DOHH2 (cell line): ENCODE measurements around the gene FUT3.

ENCODE experiments used
- H3F3A ChIP-seq: fragments of 200-600 bp; sonication (generic), shearing (Covaris generic); 2 replicates; pipeline ENCODE4 v1.6.0; 2016; ENCODE audit warnings: antibody characterized with exemption, mild to moderate bottlenecking; ENCODE audit not compliant: control insufficient read depth, insufficient read depth
- H3K27ac ChIP-seq: fragments of 200-600 bp; sonication (generic); 2 replicates; pipeline ENCODE4 v1.5.1; 2014; ENCODE audit warnings: low read depth, mild to moderate bottlenecking, low read length, moderate library complexity
- H3K27me3 ChIP-seq: fragments of 200-600 bp; sonication (generic); 2 replicates; pipeline ENCODE4 v1.6.1; 2014; ENCODE audit warnings: mild to moderate bottlenecking, low read length, mixed read lengths; ENCODE audit not compliant: control insufficient read depth
- H3K36me3 ChIP-seq: fragments of 200-600 bp; sonication (generic); 2 replicates; pipeline ENCODE4 v1.6.1; 2014; ENCODE audit warnings: mild to moderate bottlenecking, low read length, moderate library complexity, mixed read lengths; ENCODE audit not compliant: control insufficient read depth
- H3K4me1 ChIP-seq: fragments of 200-600 bp; sonication (generic); 2 replicates; pipeline ENCODE4 v1.6.1; 2014; ENCODE audit warnings: mild to moderate bottlenecking, low read length, mixed read lengths; ENCODE audit not compliant: control insufficient read depth
- H3K4me2 ChIP-seq: fragments of 200-600 bp; sonication (generic); 2 replicates; pipeline ENCODE4 v1.6.0; 2014; ENCODE audit warnings: mild to moderate bottlenecking, low read length, moderate library complexity
- H3K4me3 ChIP-seq: fragments of 200-600 bp; sonication (generic); 2 replicates; pipeline ENCODE4 v1.5.1; 2014; ENCODE audit warnings: mild to moderate bottlenecking, low read length, mixed read lengths
- H3K79me2 ChIP-seq: fragments of 200-600 bp; sonication (generic); 2 replicates; pipeline ENCODE4 v1.6.1; 2014; ENCODE audit warnings: mild to moderate bottlenecking, low read length, mixed read lengths; ENCODE audit not compliant: control insufficient read depth
- H3K9me2 ChIP-seq: fragments of 200-600 bp; sonication (generic); replicated peaks from 2 replicates; pipeline ENCODE4 v1.6.1; 2014; ENCODE audit warnings: mild to moderate bottlenecking, low read length, mixed read lengths; ENCODE audit not compliant: control insufficient read depth
- H3K9me3 ChIP-seq: fragments of 200-600 bp; sonication (generic); 2 replicates; pipeline ENCODE4 v1.6.1; 2014; ENCODE audit warnings: antibody characterized with exemption, low read length, mixed read lengths; ENCODE audit not compliant: control insufficient read depth, insufficient read depth
- H4K20me1 ChIP-seq: fragments of 200-600 bp; sonication (generic); 2 replicates; pipeline ENCODE4 v1.6.0; 2014; ENCODE audit warnings: low read depth, mild to moderate bottlenecking, antibody characterized with exemption, low read length, moderate library complexity; ENCODE audit not compliant: control insufficient read depth, insufficient read depth
- CTCF ChIP-seq: fragments of 200-600 bp; sonication (generic); IDR thresholded peaks from one replicate; pipeline ENCODE4 v1.5.1; 2014; ENCODE audit warnings: antibody characterized with exemption, mild to moderate bottlenecking, low read depth, low read length; ENCODE audit not compliant: poor library complexity, severe bottlenecking
- EZH2phosphoT487 ChIP-seq: fragments of 200-600 bp; sonication (generic); IDR thresholded peaks from 2 replicates; pipeline ENCODE4 v1.6.1; 2017; ENCODE audit warnings: borderline replicate concordance, mild to moderate bottlenecking, antibody characterized with exemption, low read length, moderate library complexity, mixed read lengths

FUT3 gene

GRCh38 chr19:5821521-5822180 is 29.6 kb downstream of the FUT3 start:
- peaks cover 1% of the 10 kb centered on the region for H3K27me3 ChIP-seq
- no peaks in the 10 kb centered on the region for H4K20me1 ChIP-seq
- no peak overlapping the region for H3K4me2 ChIP-seq
- no peak overlapping the region for H3K27ac ChIP-seq
- no peaks in the 10 kb centered on the region for H3K79me2 ChIP-seq
- H3K36me3 ChIP-seq: no peaks in the 10 kb centered on the region
- no peaks in the 10 kb centered on the region for H3K9me2 ChIP-seq
- TF ChIP-seq EZH2phosphoT487 (no peak), CTCF (no peak)
- peaks cover 13% of the 10 kb centered on the region for H3K4me1 ChIP-seq
- H3K9me3 ChIP-seq: no peaks in the 10 kb centered on the region
- H3K4me3 ChIP-seq: no peak overlapping the region
- H3F3A ChIP-seq: no peaks in the 10 kb centered on the region

GRCh38 chr19:5820785-5821184 is 30.5 kb downstream of the FUT3 start:
- H3F3A ChIP-seq: no peaks in the 10 kb centered on the region
- H3K9me2 ChIP-seq: no peaks in the 10 kb centered on the region
- no peak for TF ChIP-seq CTCF
- TF ChIP-seq EZH2phosphoT487: no peak
- H3K27me3 ChIP-seq: no peaks in the 10 kb centered on the region
- H3K36me3 ChIP-seq: no peaks in the 10 kb centered on the region
- H3K4me3 ChIP-seq: no peak overlapping the region
- H3K4me2 ChIP-seq: no peak overlapping the region
- H3K9me3 ChIP-seq: no peaks in the 10 kb centered on the region
- peaks cover 6% of the 10 kb centered on the region for H3K4me1 ChIP-seq
- no peaks in the 10 kb centered on the region for H3K79me2 ChIP-seq
- no peak overlapping the region for H3K27ac ChIP-seq
- no peaks in the 10 kb centered on the region for H4K20me1 ChIP-seq

- no peaks in the 10 kb centered on the region for H3K27me3 ChIP-seq
- no peaks in the 10 kb centered on the region for H3F3A ChIP-seq
- H3K9me3 ChIP-seq: no peaks in the 10 kb centered on the region
- no peaks in the 10 kb centered on the region for H3K9me2 ChIP-seq
- H3K4me1 ChIP-seq: peaks cover 6% of the 10 kb centered on the region
- H3K27ac ChIP-seq: no peak overlapping the region
- no peaks in the 10 kb centered on the region for H3K36me3 ChIP-seq
- no peak overlapping the region for H3K4me3 ChIP-seq
- no peaks in the 10 kb centered on the region for H3K79me2 ChIP-seq
- H4K20me1 ChIP-seq: no peaks in the 10 kb centered on the region
- TF ChIP-seq EZH2phosphoT487 (no peak), CTCF (no peak)
- H3K4me2 ChIP-seq: no peak overlapping the region
Measured at GRCh38 chr19:5818594-5818993, 32.7 kb downstream of the FUT3 start.
